ENCODE results near the gene INPP5B.
"Not testable (repeated sequence)": the region's sequence is repeated elsewhere in the genome, so short reads cannot be mapped to it uniquely, and the experiment has no call there.

INPP5B gene

GRCh38 chr1:37947364-37947763, 511 bp upstream of the INPP5B start:
- no peak for DNase-seq

GRCh38 chr1:37945743-37946702, 830 bp downstream of the INPP5B start:
- DNase-seq: no peak

DNA sequence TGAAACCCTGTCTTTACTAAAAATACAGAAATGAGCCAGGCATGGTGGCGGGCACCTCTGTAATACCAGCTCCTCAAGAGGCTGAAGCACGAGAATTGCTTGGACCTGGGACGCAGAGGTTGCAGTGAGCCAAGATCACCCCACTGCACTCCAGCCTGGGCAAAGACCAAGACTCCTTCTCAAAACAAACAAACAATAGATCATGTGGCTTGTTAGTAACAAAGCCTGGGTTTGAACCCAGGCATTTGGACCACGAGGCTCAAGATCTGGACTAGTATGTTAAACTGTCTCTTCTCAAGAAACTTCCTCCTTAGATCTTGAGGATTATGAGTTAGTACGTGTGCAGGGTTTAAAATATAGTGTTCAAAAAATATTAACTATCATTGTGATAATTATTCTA, 1.6 kb downstream of the INPP5B start:
- no peak for DNase-seq

- DNase-seq: no peak
Observed at GRCh38 chr1:37944816-37945215, 2.0 kb downstream of the INPP5B start.

DNA sequence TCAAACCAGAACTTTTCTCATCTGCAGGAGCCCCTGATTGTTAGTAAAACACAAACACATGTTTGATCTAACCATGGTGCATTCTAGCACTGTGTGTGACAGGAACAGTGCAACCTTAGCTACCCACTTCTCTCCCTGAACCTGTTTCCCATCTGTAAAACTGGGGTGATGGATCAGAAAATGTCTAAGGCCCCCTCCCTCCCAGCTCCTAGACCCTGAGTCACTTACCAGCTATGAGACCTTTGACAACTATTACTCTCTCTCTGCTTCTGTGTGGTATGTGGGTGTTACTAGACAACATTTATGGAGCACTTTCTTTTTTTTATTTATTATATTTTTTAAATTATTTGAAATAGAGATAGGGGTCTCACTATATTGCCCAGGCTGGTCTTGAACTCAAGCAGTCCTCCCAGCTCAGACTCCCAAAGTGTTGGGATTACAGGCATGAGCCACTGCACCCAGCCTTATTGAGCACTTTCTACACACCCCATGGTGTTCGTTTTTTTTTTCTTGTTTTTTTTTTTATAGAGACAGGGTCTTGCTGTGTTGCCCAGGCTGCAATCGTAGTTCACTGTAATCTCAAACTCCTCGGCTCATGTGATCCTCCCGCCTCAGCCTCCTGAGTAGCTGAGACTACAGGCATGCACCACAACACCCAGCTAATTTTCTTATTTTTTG, 2.6 kb downstream of the INPP5B start:
- DNase-seq: no peak

- peak; percentile 100 for DNase-seq
Observed at GRCh38 chr1:37940299-37940947, 6.4 kb downstream of the INPP5B start.

GRCh38 chr1:37936760-37937159, 10.1 kb downstream of the INPP5B start:
- not testable (repeated sequence) for DNase-seq

DNA sequence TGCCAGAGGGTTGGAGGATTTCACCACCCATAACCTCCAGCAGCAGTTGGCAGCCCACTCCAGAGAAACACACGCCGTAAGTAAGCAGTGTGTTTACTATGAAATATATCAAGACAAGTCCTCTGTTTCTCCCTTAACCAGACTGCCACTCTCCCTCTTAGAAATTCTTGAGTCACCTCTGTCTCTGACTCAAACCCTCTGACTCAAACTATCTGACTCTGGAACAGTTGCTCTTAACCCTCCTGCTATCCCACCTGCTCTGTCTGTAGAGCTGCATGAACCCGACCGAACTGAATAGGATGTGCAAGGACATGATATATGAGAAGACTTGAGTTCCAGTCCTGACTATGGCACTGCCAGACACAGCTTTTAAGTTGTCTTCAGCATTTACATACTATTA, 14.1 kb downstream of the INPP5B start:
- DNase-seq: no peak

DNA sequence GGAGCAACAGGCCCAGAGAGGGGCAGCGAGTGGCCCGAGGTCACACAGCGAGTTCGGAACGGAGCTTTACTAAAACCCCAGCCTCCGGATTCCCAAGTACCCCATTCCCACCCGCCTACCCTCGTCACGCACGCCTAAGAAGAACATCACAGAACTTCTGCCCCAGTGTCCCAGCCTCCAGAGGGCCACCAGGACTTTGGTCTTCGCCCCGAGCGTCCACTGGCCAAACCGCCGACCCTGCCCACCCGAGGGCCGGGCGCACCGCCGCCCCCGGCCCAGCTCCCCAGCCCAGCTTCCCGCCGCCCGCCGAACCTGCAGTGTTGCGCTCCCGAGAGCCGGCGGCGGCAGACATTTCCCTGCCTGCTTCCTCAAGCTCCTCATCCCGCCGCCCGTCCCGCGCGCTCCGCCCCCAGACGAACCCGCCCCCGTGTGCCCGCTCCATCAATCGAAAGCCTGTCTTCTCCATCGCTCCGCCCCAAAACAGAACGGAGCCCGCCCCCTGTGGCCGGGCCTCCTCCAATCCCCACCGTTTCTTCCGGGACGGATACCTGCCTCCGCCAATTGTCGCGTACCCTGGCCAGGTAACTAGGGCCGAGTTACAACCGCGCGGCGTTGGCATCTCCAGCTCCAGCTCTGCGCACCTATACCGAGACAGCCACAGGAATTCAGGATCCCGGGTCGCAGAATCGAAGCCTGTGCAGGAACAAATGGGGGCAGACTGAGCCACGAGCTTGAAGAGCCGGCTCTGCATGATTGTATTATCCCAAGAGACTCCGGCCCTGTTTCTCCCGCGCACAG, 15.3 kb downstream of the INPP5B start:
- DNase-seq: peak; percentile 100

- DNase-seq: no peak
Observed at GRCh38 chr1:37931102-37931360, 15.8 kb downstream of the INPP5B start.

DNA sequence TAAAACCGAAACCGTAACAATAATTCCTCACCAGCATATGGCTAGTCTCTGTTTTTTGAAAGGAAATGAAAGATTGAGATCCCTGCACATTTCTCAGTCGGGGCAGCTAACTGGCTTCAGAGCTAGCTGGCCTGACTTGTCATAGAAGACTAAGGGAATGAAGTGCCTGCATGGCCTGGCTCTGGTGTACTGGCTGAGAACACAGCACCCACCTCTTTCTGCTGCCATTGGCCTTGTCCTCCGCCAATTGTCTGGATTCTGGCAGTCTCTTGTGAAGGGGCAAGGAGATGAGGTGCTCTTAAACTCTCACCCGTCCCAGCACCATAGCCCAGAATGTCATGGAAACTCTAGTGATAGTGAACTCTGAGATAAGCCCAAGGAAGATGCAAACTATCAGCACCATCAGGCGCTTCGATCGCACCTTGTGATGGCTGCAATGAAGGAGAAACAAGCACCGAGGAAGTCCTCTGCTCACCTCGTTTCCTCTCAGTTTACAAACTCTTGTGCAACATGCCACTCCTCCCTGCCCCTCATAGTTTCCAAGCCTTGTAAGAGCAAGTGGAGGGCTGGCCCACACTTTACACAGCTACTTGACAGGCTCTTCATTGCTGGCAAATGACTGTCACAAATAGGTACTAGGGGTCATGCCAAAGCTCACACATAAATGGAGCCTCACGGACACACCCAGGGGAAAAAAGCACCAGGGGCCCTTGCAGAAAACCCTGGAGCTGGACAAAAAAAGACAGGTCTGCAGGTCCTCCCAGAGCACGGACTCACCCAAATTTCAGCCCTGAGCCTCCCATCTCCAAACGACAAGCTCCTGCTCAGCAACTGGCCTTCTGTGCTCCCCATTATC, 16.4 kb downstream of the INPP5B start:
- DNase-seq: peak; percentile 96

GRCh38 chr1:37926038-37926924, 20.6 kb downstream of the INPP5B start:
- DNase-seq: no peak

GRCh38 chr1:37925316-37925715, 21.5 kb downstream of the INPP5B start:
- no peak for DNase-seq

- no peak for DNase-seq
Observed at GRCh38 chr1:37923551-37923889, 23.3 kb downstream of the INPP5B start.

DNA sequence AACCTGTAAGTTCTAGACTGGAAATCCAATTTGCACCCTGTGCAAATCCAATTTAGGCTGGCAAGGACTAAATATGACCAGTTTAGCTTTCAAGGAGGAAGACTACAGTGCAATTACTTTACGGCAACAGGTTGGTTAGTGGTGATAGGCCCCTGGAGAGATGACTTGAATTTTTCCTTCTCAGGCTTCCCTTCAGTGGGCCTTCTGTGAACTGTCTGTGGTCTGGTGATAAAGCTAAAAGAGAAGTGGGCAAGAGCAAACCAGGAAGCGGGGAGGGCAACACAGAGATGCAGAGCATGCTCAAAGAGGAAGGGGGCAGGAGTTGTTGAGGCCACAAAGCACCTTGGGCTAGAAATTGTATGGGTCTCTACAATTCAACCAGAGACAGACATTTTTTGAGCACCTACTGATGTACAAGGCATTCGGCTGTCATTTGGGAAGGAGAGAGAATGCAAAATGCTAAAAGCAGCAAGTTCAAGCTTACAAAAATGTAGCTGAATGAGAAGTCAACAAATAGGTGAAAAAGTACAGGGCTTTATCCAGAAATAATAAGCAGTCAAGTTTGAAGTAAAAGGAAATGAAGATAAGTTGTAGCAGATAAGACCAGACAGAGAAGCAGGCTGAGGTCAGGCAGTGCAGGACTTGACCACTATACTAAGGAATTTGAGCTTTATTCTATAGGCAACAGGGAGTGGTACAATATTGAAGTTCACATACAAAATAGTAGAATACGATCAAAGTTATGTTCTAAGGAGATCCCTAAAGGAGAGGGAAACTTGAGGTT, 23.9 kb downstream of the INPP5B start:
- DNase-seq: no peak

DNA sequence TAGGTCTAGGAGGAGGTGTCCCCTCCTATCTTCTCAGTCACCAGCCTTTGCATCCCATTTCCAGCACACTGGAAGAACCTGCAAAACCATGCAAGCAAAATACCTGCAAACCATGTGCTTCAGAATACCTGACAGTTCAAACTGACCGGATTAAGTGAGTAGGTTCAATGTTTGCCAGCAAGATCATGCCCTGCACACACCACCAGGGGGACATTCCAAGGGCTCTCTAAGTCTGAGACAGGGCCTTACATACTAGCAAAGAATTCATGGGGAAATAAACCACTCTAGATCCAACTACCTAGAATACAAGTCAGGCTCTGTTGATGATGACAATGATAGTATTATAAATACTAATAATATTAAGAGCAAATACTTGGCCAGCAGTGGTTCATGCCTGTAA, 27.6 kb downstream of the INPP5B start:
- no peak for DNase-seq

DNA sequence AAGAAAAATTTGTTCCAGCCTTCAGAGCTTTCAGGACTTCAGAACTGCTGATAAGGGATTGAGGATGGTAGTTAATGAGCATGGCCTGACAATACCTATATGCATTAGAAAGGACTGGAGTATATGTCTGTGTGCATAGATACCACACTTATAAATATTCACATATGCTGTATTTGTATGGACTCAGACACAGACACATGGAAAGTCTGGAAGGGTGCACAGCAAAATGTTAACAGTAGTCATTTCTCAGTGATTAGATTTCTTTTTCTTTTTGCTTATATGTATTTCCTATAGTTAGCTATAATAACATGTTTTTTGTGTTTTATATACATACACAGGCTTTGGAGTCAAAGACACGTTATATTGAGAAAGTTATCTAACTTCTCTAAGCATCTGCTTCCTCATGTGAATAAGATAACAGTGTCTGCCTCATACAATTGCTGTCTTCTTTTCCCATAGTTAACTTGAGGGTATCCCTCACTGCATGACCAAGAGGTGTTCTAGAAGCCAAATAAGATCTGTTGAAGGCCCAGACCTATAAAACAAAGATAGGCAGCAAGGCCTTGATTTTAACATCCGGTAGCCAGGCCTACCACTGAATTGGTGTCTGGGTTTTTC, 31.3 kb downstream of the INPP5B start:
- no peak for DNase-seq

DNA sequence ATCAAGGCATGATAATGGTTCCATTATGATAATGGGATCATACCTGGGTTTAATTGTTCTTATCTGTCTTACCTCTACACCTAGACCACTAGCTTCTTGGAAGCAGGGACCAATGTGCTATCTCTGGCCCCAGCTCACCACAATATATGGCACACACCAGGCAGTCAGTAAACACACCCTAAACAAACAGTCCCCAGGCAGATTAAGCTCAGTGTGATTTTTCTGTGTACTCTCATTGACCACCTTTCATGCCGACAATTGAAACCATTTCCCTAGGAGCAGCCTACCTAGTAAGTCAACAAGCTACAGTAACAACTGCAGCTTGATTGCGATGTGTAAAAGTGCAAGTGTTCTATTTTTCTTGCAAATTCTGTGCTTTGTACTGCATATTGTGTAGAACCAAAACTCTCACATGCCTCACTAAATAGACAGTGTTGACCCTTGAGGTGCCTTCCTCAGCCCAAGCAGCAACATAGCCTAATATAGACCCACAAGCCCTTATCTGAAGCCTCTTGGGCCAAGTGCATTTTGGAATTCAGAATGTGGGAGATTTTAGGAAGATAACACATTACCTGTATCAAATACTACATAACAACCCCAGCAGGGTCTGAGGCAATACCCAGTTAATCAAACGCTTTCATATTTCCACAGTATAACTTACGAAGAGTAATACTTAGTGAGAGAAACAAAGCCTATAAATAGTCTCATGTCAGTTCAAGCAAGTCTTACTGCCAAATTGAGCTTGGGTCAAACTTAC, 32.0 kb downstream of the INPP5B start:
- no peak for DNase-seq

- not testable (repeated sequence) for DNase-seq
Observed at GRCh38 chr1:37911478-37911877, 35.4 kb downstream of the INPP5B start.

All from NCI-H510A (cell line).